Neural cell (in vitro differentiated cells): ENCODE data around the gene ECM1. TPM values are rescaled to one million over a fixed set of nuclear protein-coding genes. Genes with fewer than 3 reads are reported as not detected.

ENCODE experiments used
- H2AFZ ChIP-seq: fragments of 200-600, 300-800 bp; sonication (generic), shearing (Covaris generic); 2 replicates; pipeline ENCODE4 v1.6.0; 2014; ENCODE audit warnings: low read depth, mild to moderate bottlenecking, antibody characterized with exemption, low read length, moderate library complexity
- H3F3A ChIP-seq: fragments of 200-600 bp; shearing (Covaris generic); 2 replicates; pipeline ENCODE4 v1.6.1; 2016; ENCODE audit warnings: mild to moderate bottlenecking, moderate library complexity, mixed read lengths, antibody characterized with exemption, low read length; ENCODE audit not compliant: insufficient read depth, poor library complexity, severe bottlenecking
- H3K27ac ChIP-seq: fragments of 200-600, 300-800 bp; sonication (generic), shearing (Covaris generic); 2 replicates; pipeline ENCODE4 v1.5.1; 2014; ENCODE audit warnings: mild to moderate bottlenecking, low read length, moderate library complexity
- H3K27me3 ChIP-seq: fragments of 300-800, 200-600 bp; sonication (generic), shearing (Covaris generic); 2 replicates; pipeline ENCODE4 v1.6.0; 2014; ENCODE audit warnings: mild to moderate bottlenecking, low read depth, low read length, moderate library complexity; ENCODE audit not compliant: insufficient read depth
- H3K36me3 ChIP-seq: fragments of 300-800, 200-600 bp; sonication (generic), shearing (Covaris generic); 2 replicates; pipeline ENCODE4 v1.5.1; 2014; ENCODE audit warnings: mild to moderate bottlenecking, antibody characterized with exemption, low read length, moderate library complexity; ENCODE audit not compliant: insufficient read depth
- H3K4me2 ChIP-seq: fragments of 300-800, 200-600 bp; sonication (generic), shearing (Covaris generic); 2 replicates; pipeline ENCODE4 v1.6.0; 2014; ENCODE audit warnings: mild to moderate bottlenecking, low read length
- H3K4me3 ChIP-seq: fragments of 300-800, 200-600 bp; sonication (generic), shearing (Covaris generic); 2 replicates; pipeline ENCODE4 v1.5.1; 2014; ENCODE audit warnings: mild to moderate bottlenecking, low read length, moderate library complexity
- H3K79me2 ChIP-seq: fragments of 200-600 bp; shearing (Covaris generic); replicated peaks from 2 replicates; pipeline ENCODE4 v1.6.0; 2014; ENCODE audit warnings: mild to moderate bottlenecking, low read length, moderate library complexity; ENCODE audit not compliant: insufficient read depth
- H3K9ac ChIP-seq: fragments of 300-800, 200-600 bp; sonication (generic), shearing (Covaris generic); 2 replicates; pipeline ENCODE4 v1.6.1; 2016; ENCODE audit warnings: mild to moderate bottlenecking, low read length, mixed read lengths
- H3K9me2 ChIP-seq: fragments of 200-600 bp; shearing (Covaris generic); 2 replicates; pipeline ENCODE4 v1.6.1; 2016; ENCODE audit warnings: mild to moderate bottlenecking, low read length, mixed read lengths; ENCODE audit not compliant: insufficient read depth
- H3K9me3 ChIP-seq: fragments of 200-600, 300-800 bp; sonication (generic), shearing (Covaris generic); 2 replicates; pipeline ENCODE4 v1.6.1; 2016; ENCODE audit warnings: mild to moderate bottlenecking, mixed run types, low read length, moderate library complexity, mixed read lengths
- H4K20me1 ChIP-seq: fragments of 200-600 bp; shearing (Covaris generic); 2 replicates; pipeline ENCODE4 v1.6.1; 2016; ENCODE audit warnings: mild to moderate bottlenecking, mixed run types; ENCODE audit not compliant: insufficient read depth
- EP300 ChIP-seq: fragments of 450-650 bp; conservative IDR thresholded peaks from 2 replicates; pipeline ENCODE4 v1.6.1; 2014; ENCODE audit warnings: antibody characterized with exemption, mild to moderate bottlenecking, moderate library complexity; ENCODE audit not compliant: poor library complexity, severe bottlenecking
- EZH2 ChIP-seq: fragments of 200-600, 300-800 bp; shearing (Covaris generic), sonication (generic); IDR thresholded peaks from 2 replicates; pipeline ENCODE4 v1.6.1; 2014; ENCODE audit warnings: antibody characterized with exemption, low read length, borderline replicate concordance, mild to moderate bottlenecking; ENCODE audit not compliant: insufficient read depth, poor library complexity, severe bottlenecking
- MXI1 ChIP-seq: fragments of 450-650 bp; conservative IDR thresholded peaks from 2 replicates; pipeline ENCODE4 v1.6.1; 2014; ENCODE audit warnings: antibody characterized with exemption, mild to moderate bottlenecking; ENCODE audit not compliant: poor library complexity, severe bottlenecking
- POLR2AphosphoS5 ChIP-seq: IDR thresholded peaks from 2 replicates; pipeline ENCODE4 v1.6.1; 2012
- RAD21 ChIP-seq: fragments of 450-650 bp; conservative IDR thresholded peaks from 2 replicates; pipeline ENCODE4 v1.6.1; 2014; ENCODE audit warnings: antibody characterized with exemption, mild to moderate bottlenecking, moderate library complexity
- SMC3 ChIP-seq: fragments of 450-650 bp; conservative IDR thresholded peaks from 2 replicates; pipeline ENCODE4 v1.6.1; 2014; ENCODE audit warnings: antibody characterized with exemption, mild to moderate bottlenecking, moderate library complexity; ENCODE audit not compliant: poor library complexity
- TAF1 ChIP-seq: IDR thresholded peaks from 2 replicates; pipeline ENCODE4 v1.6.1; 2012; ENCODE audit warnings: low read depth
- polyA plus RNA-seq: library from polyadenylated mRNA; depleted of rRNA; stranded (reverse); fragments of >200 nt; gene quantifications from 2 replicates; pipeline ENCODE4 v1.2.3, GENCODE V29; 2014
- TF ChIP-seq, protein P1 (sequence below): fragments of 450-650 bp; IDR thresholded peaks from 2 replicates; pipeline ENCODE4 v1.5.1; 2014; ENCODE audit warnings: antibody characterized with exemption, mild to moderate bottlenecking, moderate library complexity; ENCODE audit not compliant: poor library complexity, severe bottlenecking
- TF ChIP-seq, protein P2 (sequence below): IDR thresholded peaks from 2 replicates; pipeline ENCODE4 v1.6.1; 2012; ENCODE audit warnings: borderline replicate concordance

The ECM1 gene
- polyA plus RNA-seq, 1 donor from 2014 or later = 2.3 TPM

DNA sequence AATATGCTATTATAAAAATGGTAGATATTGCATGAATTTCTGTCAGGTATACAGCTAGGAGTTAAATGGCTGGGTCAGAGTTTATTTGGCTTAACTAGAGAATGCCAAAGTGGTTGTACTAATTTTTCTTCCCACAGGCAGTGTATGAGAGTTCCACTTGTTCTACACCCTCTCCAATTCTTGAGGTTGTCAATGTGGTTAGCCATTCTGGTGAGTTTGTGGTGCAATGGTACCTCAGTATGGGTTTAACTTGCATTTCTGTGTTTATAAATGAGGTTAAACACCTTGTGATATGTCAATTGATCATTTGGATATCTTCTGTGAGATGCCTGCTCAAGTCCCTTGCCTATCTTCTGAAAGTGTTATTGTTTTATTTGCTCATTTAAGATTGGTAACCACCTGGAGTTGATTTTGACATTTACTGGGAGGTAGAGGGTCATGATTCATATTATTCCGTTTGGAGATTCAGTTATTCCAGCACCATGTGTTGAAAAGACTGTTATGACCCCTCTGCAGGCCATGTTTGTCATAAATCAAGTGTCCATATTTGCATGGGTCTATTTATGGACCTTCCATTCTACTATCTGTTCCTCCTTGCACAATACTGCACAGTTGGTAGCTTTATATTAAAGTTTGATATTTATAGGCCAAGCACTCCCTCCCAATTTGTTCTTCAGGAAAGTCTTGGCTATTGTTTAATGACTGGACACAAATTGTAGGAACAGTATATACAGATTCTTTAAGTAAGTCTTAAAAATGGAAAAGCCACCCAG is 13.5 kb downstream of the ECM1 start:
- no peak overlapping the region for H3K4me3 ChIP-seq
- H4K20me1 ChIP-seq = no peaks in the 10 kb centered on the region
- no peak overlapping the region for H3K27ac ChIP-seq
- no peaks in the 10 kb centered on the region for H3K9me2 ChIP-seq
- H3K9ac ChIP-seq = no peak overlapping the region
- H3K36me3 ChIP-seq = no peaks in the 10 kb centered on the region
- no peak overlapping the region for H2AFZ ChIP-seq
- H3K79me2 ChIP-seq = no peaks in the 10 kb centered on the region
- no peaks in the 10 kb centered on the region for H3F3A ChIP-seq
- no peaks in the 10 kb centered on the region for H3K27me3 ChIP-seq
- H3K4me2 ChIP-seq = no peak overlapping the region
- H3K9me3 ChIP-seq = no peaks in the 10 kb centered on the region
- TF ChIP-seq, protein P1, sequence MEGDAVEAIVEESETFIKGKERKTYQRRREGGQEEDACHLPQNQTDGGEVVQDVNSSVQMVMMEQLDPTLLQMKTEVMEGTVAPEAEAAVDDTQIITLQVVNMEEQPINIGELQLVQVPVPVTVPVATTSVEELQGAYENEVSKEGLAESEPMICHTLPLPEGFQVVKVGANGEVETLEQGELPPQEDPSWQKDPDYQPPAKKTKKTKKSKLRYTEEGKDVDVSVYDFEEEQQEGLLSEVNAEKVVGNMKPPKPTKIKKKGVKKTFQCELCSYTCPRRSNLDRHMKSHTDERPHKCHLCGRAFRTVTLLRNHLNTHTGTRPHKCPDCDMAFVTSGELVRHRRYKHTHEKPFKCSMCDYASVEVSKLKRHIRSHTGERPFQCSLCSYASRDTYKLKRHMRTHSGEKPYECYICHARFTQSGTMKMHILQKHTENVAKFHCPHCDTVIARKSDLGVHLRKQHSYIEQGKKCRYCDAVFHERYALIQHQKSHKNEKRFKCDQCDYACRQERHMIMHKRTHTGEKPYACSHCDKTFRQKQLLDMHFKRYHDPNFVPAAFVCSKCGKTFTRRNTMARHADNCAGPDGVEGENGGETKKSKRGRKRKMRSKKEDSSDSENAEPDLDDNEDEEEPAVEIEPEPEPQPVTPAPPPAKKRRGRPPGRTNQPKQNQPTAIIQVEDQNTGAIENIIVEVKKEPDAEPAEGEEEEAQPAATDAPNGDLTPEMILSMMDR = no peak
- no peak for TF ChIP-seq TAF1
- TF ChIP-seq POLR2AphosphoS5 = no peak
- TF ChIP-seq EP300 = no peak
- TF ChIP-seq, protein P2, sequence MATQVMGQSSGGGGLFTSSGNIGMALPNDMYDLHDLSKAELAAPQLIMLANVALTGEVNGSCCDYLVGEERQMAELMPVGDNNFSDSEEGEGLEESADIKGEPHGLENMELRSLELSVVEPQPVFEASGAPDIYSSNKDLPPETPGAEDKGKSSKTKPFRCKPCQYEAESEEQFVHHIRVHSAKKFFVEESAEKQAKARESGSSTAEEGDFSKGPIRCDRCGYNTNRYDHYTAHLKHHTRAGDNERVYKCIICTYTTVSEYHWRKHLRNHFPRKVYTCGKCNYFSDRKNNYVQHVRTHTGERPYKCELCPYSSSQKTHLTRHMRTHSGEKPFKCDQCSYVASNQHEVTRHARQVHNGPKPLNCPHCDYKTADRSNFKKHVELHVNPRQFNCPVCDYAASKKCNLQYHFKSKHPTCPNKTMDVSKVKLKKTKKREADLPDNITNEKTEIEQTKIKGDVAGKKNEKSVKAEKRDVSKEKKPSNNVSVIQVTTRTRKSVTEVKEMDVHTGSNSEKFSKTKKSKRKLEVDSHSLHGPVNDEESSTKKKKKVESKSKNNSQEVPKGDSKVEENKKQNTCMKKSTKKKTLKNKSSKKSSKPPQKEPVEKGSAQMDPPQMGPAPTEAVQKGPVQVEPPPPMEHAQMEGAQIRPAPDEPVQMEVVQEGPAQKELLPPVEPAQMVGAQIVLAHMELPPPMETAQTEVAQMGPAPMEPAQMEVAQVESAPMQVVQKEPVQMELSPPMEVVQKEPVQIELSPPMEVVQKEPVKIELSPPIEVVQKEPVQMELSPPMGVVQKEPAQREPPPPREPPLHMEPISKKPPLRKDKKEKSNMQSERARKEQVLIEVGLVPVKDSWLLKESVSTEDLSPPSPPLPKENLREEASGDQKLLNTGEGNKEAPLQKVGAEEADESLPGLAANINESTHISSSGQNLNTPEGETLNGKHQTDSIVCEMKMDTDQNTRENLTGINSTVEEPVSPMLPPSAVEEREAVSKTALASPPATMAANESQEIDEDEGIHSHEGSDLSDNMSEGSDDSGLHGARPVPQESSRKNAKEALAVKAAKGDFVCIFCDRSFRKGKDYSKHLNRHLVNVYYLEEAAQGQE = no peak
- no peak for TF ChIP-seq SMC3
- no peak for TF ChIP-seq RAD21
- TF ChIP-seq MXI1 = no peak
- TF ChIP-seq EZH2 = no peak

DNA sequence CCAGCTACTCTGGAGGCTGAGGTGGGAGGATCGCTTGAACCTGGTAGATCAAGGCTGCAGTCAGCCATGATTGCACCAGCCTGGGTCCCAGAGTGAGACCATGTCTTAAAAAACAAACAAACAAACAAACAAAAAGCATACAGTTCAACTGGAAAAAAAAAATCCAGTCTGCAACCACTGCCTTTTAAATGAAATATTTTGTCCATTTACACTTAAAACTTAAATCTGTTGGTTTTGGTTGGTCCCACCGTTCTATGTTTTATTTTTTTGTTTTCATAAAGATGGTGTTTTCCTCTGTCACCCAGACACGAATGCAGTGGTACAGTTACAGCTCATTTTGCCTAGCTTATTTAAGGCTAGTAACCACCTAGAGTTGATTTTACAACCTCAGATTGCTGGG is 17.4 kb downstream of the ECM1 start:
- no peak overlapping the region for H3K4me3 ChIP-seq
- H3K36me3 ChIP-seq = no peaks in the 10 kb centered on the region

More for the DNA sequence above, 17.4 kb downstream of the ECM1 start:
- H3K27ac ChIP-seq = no peak overlapping the region
- H3K9me2 ChIP-seq = no peaks in the 10 kb centered on the region
- no peak for TF ChIP-seq EP300
- TF ChIP-seq, protein P2 = no peak
- no peak for TF ChIP-seq TAF1
- no peak for TF ChIP-seq RAD21
- no peak for TF ChIP-seq MXI1
- no peak for TF ChIP-seq EZH2
- no peak for TF ChIP-seq POLR2AphosphoS5
- no peak overlapping the region for H3K9ac ChIP-seq
- no peaks in the 10 kb centered on the region for H3K9me3 ChIP-seq
- no peaks in the 10 kb centered on the region for H3K27me3 ChIP-seq
- H4K20me1 ChIP-seq = no peaks in the 10 kb centered on the region
- no peaks in the 10 kb centered on the region for H3F3A ChIP-seq
- no peak overlapping the region for H2AFZ ChIP-seq
- H3K4me2 ChIP-seq = no peak overlapping the region
- H3K79me2 ChIP-seq = no peaks in the 10 kb centered on the region
